ENCODE data around the gene TEFM. TPM values are rescaled to one million over a fixed set of nuclear protein-coding genes. Genes with fewer than 3 reads are reported as not detected.
"Not testable (repeated sequence)": the region's sequence is repeated elsewhere in the genome, so short reads cannot be mapped to it uniquely, and the experiment has no call there.

The TEFM gene
- total RNA-seq, 1 donor from 2014 or later: 15.0 TPM

GRCh38 chr17:30917050-30917449 lies 11.0 kb upstream of the TEFM start:
- Mint-ChIP-seq H3K27me3 (ENCODE audit: low read depth) (peaks cover 47% of the 10 kb centered on the region), H3K36me3 (ENCODE audit: low read depth) (no peaks in the 10 kb centered on the region), H3K9me3 (no peaks in the 10 kb centered on the region), H3K4me1 (peaks cover 16% of the 10 kb centered on the region), H3K27ac (ENCODE audit: unreplicated experiment) (no peak overlapping the region), H3K4me3 (no peak overlapping the region)
- TF ChIP-seq CTCF (conservative IDR thresholded peaks at IDR 0.05): no peak
- DNase-seq (ENCODE audit: low read depth, low spot score): no peak

GRCh38 chr17:30915833-30916611 lies 10.0 kb upstream of the TEFM start:
- TF ChIP-seq CTCF (conservative IDR thresholded peaks at IDR 0.05): no peak
- Mint-ChIP-seq H3K27ac (ENCODE audit: unreplicated experiment) (no peak overlapping the region), H3K4me3 (no peak overlapping the region), H3K36me3 (ENCODE audit: low read depth) (no peaks in the 10 kb centered on the region), H3K4me1 (peaks cover 10% of the 10 kb centered on the region), H3K27me3 (ENCODE audit: low read depth) (peaks cover 40% of the 10 kb centered on the region), H3K9me3 (no peaks in the 10 kb centered on the region)
- DNase-seq (ENCODE audit: low read depth, low spot score): no peak

GRCh38 chr17:30913955-30914354 lies 7.9 kb upstream of the TEFM start:
- H3K27ac Mint-ChIP-seq (ENCODE audit: unreplicated experiment): no peak overlapping the region
- no peak for TF ChIP-seq CTCF (conservative IDR thresholded peaks at IDR 0.05)
- peaks cover 23% of the 10 kb centered on the region for H3K27me3 Mint-ChIP-seq (ENCODE audit: low read depth)
- H3K36me3 Mint-ChIP-seq (ENCODE audit: low read depth): no peaks in the 10 kb centered on the region
- H3K4me3 Mint-ChIP-seq: no peak overlapping the region
- H3K4me1 Mint-ChIP-seq: no peaks in the 10 kb centered on the region
- no peak for DNase-seq (ENCODE audit: low read depth, low spot score)
- H3K9me3 Mint-ChIP-seq: no peaks in the 10 kb centered on the region

- not testable (repeated sequence) for H3K9me3 Mint-ChIP-seq; H3K27ac Mint-ChIP-seq (ENCODE audit: unreplicated experiment); H3K36me3 Mint-ChIP-seq (ENCODE audit: low read depth); H3K27me3 Mint-ChIP-seq (ENCODE audit: low read depth); DNase-seq (ENCODE audit: low read depth, low spot score)
- Mint-ChIP-seq H3K4me3 (peak overlapping the region; percentile 33), H3K4me1 (peaks cover 15% of the 10 kb centered on the region)
Measured at GRCh38 chr17:30910151-30910550, 4.1 kb upstream of the TEFM start.

DNA sequence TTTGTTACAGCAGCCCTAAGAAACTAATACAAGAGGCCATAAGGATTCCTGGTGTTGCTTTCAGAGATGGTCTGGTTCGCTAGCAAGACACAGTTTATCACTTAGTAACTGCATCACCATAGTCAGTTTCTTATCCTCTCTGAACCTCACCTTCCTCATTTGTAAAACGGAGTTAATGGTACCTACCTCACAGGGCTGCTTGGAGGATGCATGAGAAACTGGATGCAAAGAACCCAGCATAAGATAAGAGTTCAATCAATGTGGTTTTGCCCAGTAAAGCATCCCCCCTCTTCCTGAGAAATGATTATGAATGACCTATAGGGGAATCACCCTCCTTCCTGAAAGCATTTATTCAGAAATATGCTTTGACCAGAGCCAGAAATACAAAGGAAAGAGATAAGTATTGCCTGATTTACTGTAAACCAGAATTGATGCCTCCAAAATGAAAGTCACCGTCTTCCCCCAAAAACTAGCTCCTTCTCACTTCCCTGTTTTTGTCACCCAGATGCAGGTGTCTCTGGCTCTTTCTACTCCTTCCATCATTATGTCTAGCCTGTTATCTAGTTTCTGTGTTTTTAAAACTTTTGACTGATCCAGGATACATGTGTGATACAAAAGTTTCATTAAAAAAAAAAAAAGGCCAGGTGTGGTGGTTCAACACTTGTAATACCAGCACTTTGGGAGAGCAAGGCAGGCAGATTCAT lies 2.8 kb upstream of the TEFM start:
- no peaks in the 10 kb centered on the region for H3K9me3 Mint-ChIP-seq
- no peak overlapping the region for H3K27ac Mint-ChIP-seq (ENCODE audit: unreplicated experiment)
- H3K27me3 Mint-ChIP-seq (ENCODE audit: low read depth): no peaks in the 10 kb centered on the region
- no peak for DNase-seq (ENCODE audit: low read depth, low spot score)
- H3K4me3 Mint-ChIP-seq: peak overlapping the region; percentile 69
- no peak for TF ChIP-seq CTCF (conservative IDR thresholded peaks at IDR 0.05)
- peaks cover 19% of the 10 kb centered on the region for H3K4me1 Mint-ChIP-seq
- H3K36me3 Mint-ChIP-seq (ENCODE audit: low read depth): no peaks in the 10 kb centered on the region

- no peak for DNase-seq (ENCODE audit: low read depth, low spot score)
- peaks cover 19% of the 10 kb centered on the region for H3K4me1 Mint-ChIP-seq
- peaks cover 4% of the 10 kb centered on the region for H3K36me3 Mint-ChIP-seq (ENCODE audit: low read depth)
- H3K27ac Mint-ChIP-seq (ENCODE audit: unreplicated experiment): peak overlapping the region; percentile 95
- H3K9me3 Mint-ChIP-seq: no peaks in the 10 kb centered on the region
- peak overlapping the region; percentile 93 for H3K4me3 Mint-ChIP-seq
- TF ChIP-seq CTCF (conservative IDR thresholded peaks at IDR 0.05): no peak
- H3K27me3 Mint-ChIP-seq (ENCODE audit: low read depth): no peaks in the 10 kb centered on the region
Measured at GRCh38 chr17:30905742-30906100, 317 bp downstream of the TEFM start.

Data from neural crest cell (in vitro differentiated cells).